ENCODE results near the gene SLC5A11. TPM values are rescaled to one million over a fixed set of nuclear protein-coding genes. Genes with fewer than 3 reads are reported as not detected.

The SLC5A11 gene
- polyA plus RNA-seq, 1 donor (not counting 4 experiments of a cell fraction or from before 2014, with no cell fraction given) = 0.07 TPM

GRCh38 chr16:24917236-24917635 lies 71.5 kb downstream of the SLC5A11 start:
- H3K9me1 ChIP-seq (ENCODE audit: control insufficient read depth, extremely low read depth, insufficient read depth, low read length) = no peaks in the 10 kb centered on the region
- dilution Hi-C loops (cut with MboI; ENCODE audit: extremely low pct_ligation_motif_present, low sequenced_read_pairs) = loop anchor here (25.0 kb wide), 1 partner anchor 105 kb away; no protein-coding TSS in a partner anchor
- no peaks in the 10 kb centered on the region for H3K79me2 ChIP-seq (ENCODE audit: control insufficient read depth, insufficient read depth, low read length)
- H3K9me3 ChIP-seq (ENCODE audit: control insufficient read depth, low read depth, low read length) = no peaks in the 10 kb centered on the region
- H3K4me3 ChIP-seq (ENCODE audit: control insufficient read depth in 2 of 3, extremely low read depth in 1 of 3, insufficient read depth in 2 of 3, low read depth in 1 of 3, low read length in 3 of 3) = no peak overlapping the region
- H2AFZ ChIP-seq (ENCODE audit: control insufficient read depth, low read length) = no peak overlapping the region
- H3K9ac ChIP-seq (ENCODE audit: control insufficient read depth, extremely low read depth, insufficient read depth, low read length) = no peak overlapping the region
- no peaks in the 10 kb centered on the region for H3K27me3 ChIP-seq (ENCODE audit: control insufficient read depth, extremely low read depth, insufficient read depth, low read length)
- TF ChIP-seq CTCF (optimal IDR thresholded peaks at IDR 0.05 in 1 of 3, IDR thresholded peaks at IDR 0.05 in 1 of 3, conservative IDR thresholded peaks at IDR 0.05 in 1 of 3; ENCODE audit: extremely low read depth in 1 of 3, insufficient read depth in 2 of 3, low read length in 3 of 3) (no peak), EZH2 (IDR thresholded peaks at IDR 0.05; ENCODE audit: low read length) (no peak)
- H3K36me3 ChIP-seq (ENCODE audit: control insufficient read depth in 2 of 2, extremely low read depth in 1 of 2, insufficient read depth in 2 of 2, low read length in 2 of 2) = peaks cover 0 to 9% of the 10 kb centered on the region in 2 experiments
- no peak for FAIRE-seq
- H3K27ac ChIP-seq (ENCODE audit: control insufficient read depth, insufficient read depth, low read length) = no peak overlapping the region
- H3K4me2 ChIP-seq (ENCODE audit: control insufficient read depth, extremely low read depth, insufficient read depth, low read depth, low read length) = no peak overlapping the region
- H4K20me1 ChIP-seq (ENCODE audit: control insufficient read depth, extremely low read depth, insufficient read depth, low read length) = peaks cover 3% of the 10 kb centered on the region
- DNase-seq (ENCODE audit: low read depth, low spot score) = no peak
- H3K4me1 ChIP-seq (ENCODE audit: control insufficient read depth, extremely low read depth, insufficient read depth, low read length) = no peaks in the 10 kb centered on the region

GRCh38 chr16:24917891-24918290 lies 72.1 kb downstream of the SLC5A11 start:
- H2AFZ ChIP-seq (ENCODE audit: control insufficient read depth, low read length) = no peak overlapping the region
- FAIRE-seq = no peak

More at GRCh38 chr16:24917891-24918290, 72.1 kb downstream of the SLC5A11 start:
- Histone ChIP-seq H3K27ac (ENCODE audit: control insufficient read depth, insufficient read depth, low read length) (no peak overlapping the region), H3K4me2 (ENCODE audit: control insufficient read depth, extremely low read depth, insufficient read depth, low read depth, low read length) (no peak overlapping the region), H3K9me1 (ENCODE audit: control insufficient read depth, extremely low read depth, insufficient read depth, low read length) (no peaks in the 10 kb centered on the region), H3K4me3 (ENCODE audit: control insufficient read depth in 2 of 3, extremely low read depth in 1 of 3, insufficient read depth in 2 of 3, low read depth in 1 of 3, low read length in 3 of 3) (no peak overlapping the region), H3K9ac (ENCODE audit: control insufficient read depth, extremely low read depth, insufficient read depth, low read length) (no peak overlapping the region), H3K9me3 (ENCODE audit: control insufficient read depth, low read depth, low read length) (no peaks in the 10 kb centered on the region), H3K79me2 (ENCODE audit: control insufficient read depth, insufficient read depth, low read length) (no peaks in the 10 kb centered on the region), H3K36me3 (ENCODE audit: control insufficient read depth in 2 of 2, extremely low read depth in 1 of 2, insufficient read depth in 2 of 2, low read length in 2 of 2) (peaks cover 0 to 9% of the 10 kb centered on the region in 2 experiments), H4K20me1 (ENCODE audit: control insufficient read depth, extremely low read depth, insufficient read depth, low read length) (peaks cover 3% of the 10 kb centered on the region), H3K4me1 (ENCODE audit: control insufficient read depth, extremely low read depth, insufficient read depth, low read length) (no peaks in the 10 kb centered on the region), H3K27me3 (ENCODE audit: control insufficient read depth, extremely low read depth, insufficient read depth, low read length) (no peaks in the 10 kb centered on the region)
- dilution Hi-C loops (cut with MboI; ENCODE audit: extremely low pct_ligation_motif_present, low sequenced_read_pairs) = loop anchor here (25.0 kb wide), 1 partner anchor 106 kb away; no protein-coding TSS in a partner anchor
- TF ChIP-seq CTCF (optimal IDR thresholded peaks at IDR 0.05 in 1 of 3, IDR thresholded peaks at IDR 0.05 in 1 of 3, conservative IDR thresholded peaks at IDR 0.05 in 1 of 3; ENCODE audit: extremely low read depth in 1 of 3, insufficient read depth in 2 of 3, low read length in 3 of 3) (no peak), EZH2 (IDR thresholded peaks at IDR 0.05; ENCODE audit: low read length) (no peak)
- DNase-seq (ENCODE audit: low read depth, low spot score) = no peak

Data from keratinocyte (primary cell).